Right ventricle myocardium inferior (tissue), 1 donor: Measurements from ENCODE around the gene CYP39A1. TPM values are rescaled to one million over a fixed set of nuclear protein-coding genes. Genes with fewer than 3 reads are reported as not detected.

Experiments
- ATAC-seq: fragments of 200-7000 bp; cut with Tn5 transposase; one replicate; pipeline ENCODE4 v1.9.1; 2020; ENCODE audit warnings: mild to moderate bottlenecking, moderate library complexity
- DNase-seq: peaks from one replicate; pipeline ENCODE4 v3.0.0; 2021; ENCODE audit errors: missing footprints
- intact Hi-C: fragments of 100-400 bp; cut with DNase I; formaldehyde crosslinking; loops from one replicate; pipeline ENCODE4 v1.11.0; 2022
- total RNA-seq: library from RNA; stranded (reverse); fragmentation: NEBNext Ultra II Directional; extraction: Animal tissue kit (Norgen Biotek cat#: 25700); gene quantifications from one replicate; pipeline ENCODE4 v1.2.1, GENCODE V29; 2021
- donor health status: DM: no; HTN: yes; CAD: no; lungs with severe emphysema.

CYP39A1 gene
- total RNA-seq, 1 donor from 2014 or later, result 4.8 TPM

GRCh38 chr6:46541556-46541955 lies 111.1 kb downstream of the CYP39A1 start:
- intact Hi-C loops, result no loop called here
- DNase-seq (no peak), ATAC-seq (no peak)

GRCh38 chr6:46539866-46540265 lies 112.8 kb downstream of the CYP39A1 start:
- DNase-seq (no peak), ATAC-seq (no peak)
- intact Hi-C loops, result no loop called here

DNA sequence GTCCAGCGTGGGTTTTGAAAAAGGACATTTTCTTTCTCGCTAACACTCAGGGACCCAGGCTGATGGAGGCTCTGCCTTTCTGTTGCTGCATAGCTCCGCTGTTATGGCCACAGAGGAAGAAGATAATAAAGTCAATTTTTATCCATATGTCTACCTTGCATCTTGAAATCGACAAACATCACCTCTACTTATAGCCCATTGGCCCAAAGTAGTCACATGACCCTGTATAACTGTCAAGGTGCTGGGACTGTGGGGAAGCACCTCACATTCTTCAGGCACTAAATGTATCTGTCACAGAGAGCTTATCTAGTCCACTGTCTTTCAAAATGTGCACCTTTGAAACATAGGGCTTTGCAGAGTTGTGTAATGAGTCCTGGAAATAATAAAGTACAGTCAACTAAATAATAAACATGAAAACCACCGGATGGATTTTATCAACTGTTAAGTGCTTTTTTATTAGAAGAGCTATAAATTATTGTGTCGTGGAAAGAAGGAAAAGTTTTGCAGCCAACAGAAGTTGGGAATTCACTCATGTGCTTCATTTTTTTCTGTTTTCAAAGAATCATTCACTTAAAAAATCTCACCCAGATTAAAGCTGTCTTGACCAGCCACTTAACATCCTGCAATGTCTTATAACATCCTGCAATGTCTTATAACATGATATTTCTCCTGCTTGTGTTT lies 113.7 kb downstream of the CYP39A1 start:
- DNase-seq (no peak), ATAC-seq (no peak)
- intact Hi-C loops, result no loop called here

DNA sequence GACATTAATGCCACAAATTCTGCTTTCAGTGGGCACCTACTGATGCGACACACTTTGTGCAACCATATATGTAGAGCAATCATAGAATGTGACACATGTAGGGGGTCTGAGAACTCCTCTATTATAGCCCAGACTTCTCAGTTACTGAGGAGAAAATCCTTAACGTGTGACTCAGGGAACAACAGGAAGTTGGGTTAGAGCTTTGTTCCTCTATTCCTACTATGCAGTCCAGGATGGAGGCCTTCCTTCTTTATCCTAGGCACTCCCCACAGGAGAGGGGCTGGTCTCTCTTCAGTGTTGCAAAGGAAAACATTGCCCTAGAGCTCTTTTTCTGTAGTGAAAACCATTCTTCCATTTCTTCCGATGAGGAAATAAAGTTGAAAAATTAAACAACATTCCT lies 121.7 kb downstream of the CYP39A1 start:
- no peak for ATAC-seq
- DNase-seq, result no peak
- intact Hi-C loops, result no loop called here

DNA sequence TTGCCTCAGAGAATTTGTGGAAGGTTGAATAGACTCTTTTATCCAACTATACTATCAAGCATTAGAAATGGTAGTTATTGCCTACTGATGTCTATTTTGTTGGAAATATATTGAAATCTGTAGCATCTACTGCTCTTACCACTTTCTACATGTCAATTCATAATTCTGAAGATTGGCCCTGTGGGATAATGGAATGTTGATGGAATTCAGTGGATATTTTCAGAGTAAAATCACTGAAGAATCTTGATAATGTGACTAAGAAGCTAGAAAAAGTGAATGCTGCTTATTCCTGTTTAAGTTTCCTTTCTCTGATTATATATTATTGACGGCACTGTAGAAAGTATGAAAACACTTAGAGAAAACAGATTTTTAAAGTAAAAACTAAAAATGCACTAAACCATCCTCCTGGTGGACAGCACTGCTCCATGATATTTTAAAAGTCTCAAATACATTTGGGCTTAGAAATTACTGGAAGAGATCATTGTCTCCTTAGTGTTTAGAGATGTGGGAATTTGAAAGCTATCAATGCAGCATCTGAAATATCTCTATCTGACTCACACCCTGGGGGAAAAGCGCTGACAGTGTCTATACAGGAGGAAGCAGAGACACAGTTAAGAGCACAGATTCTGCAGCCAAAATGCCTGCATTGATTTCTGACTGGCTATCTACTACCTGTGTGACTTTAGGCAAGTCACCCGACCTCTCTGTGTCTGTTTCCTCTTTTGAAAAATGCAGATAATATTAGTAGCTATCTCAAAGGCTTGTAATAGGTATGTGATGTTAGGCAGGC lies 123.5 kb downstream of the CYP39A1 start:
- intact Hi-C loops, result no loop called here
- DNase-seq, result no peak
- ATAC-seq, result no peak

DNA sequence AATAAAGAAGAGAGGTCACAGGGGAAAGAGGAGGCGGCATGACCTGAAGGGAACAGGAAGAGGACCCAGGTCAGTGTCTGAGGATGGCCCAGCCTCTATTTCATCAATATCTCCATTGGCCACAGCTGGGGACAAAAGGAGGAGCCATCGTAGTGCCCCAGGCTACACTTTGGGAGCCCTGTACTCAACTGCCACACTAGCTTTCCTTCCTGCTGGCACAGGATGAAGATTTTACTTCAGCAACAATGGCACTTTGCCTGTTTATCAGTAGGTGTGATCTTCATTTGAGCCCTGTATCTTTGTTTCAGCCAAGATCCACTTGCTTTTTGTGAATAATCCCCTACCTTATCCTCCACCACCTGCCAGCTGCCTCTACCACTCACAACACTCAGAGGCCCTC lies 126.0 kb downstream of the CYP39A1 start:
- ATAC-seq (no peak), DNase-seq (no peak)
- intact Hi-C loops, result no loop called here

- DNase-seq (no peak), ATAC-seq (no peak)
- intact Hi-C loops, result no loop called here
These were observed 127.0 kb downstream of the CYP39A1 start for GRCh38 chr6:46525583-46525982.

DNA sequence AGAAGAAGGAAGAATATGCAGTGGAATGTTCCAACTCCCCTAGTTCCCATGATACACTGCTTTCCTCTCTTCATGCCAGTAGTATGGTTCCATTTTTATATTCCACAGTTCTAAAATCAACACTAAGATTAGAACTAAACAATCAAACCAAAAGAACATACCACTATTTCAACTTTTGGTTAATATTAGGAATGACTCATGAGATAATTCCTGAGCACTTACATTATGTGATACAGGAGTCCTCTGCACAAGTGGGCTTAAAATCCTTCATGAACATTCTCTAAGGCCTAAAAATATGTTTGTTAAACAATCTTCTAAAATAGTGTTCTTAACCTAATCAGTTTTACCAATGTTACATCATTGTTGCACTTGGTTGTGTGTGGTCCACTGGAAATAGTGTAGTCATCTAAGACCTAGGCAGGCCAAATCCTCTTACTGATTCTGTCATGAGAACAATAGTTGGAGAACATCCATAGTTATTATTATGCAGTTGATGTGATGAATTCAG lies 131.1 kb downstream of the CYP39A1 start:
- ATAC-seq, result no peak
- intact Hi-C loops, result loop anchor here (5.0 kb wide), 1 partner anchor 61 kb away; no protein-coding TSS in a partner anchor
- DNase-seq, result no peak

- intact Hi-C loops, result no loop called here
- DNase-seq (no peak), ATAC-seq (no peak)
These were observed 135.4 kb downstream of the CYP39A1 start for GRCh38 chr6:46517202-46517601.

GRCh38 chr6:46513533-46513932 lies 139.1 kb downstream of the CYP39A1 start:
- intact Hi-C loops, result no loop called here
- DNase-seq, result no peak
- ATAC-seq, result peak; percentile 58

DNA sequence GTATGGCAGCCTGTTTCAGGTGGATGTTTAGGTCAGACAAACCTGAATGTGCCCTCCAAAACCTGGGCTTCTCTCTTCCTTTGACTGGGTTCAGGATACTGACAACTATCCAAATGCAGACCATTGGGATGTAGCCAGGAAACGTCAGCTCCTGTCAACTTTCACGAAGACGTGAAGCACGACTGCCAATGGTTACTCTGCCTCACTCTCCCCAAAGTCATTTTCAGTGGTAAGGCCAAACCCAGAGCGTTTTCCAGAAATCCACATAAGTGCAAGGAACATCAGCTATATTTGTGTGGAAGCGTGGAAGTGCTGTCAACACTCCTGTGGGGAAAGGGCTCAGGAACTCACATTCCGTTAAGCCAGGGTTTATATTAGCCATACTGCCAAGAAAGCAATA lies 141.3 kb downstream of the CYP39A1 start:
- peak; percentile 45 for ATAC-seq
- no peak for DNase-seq
- intact Hi-C loops, result no loop called here

- DNase-seq (no peak), ATAC-seq (peak; percentile 43)
- intact Hi-C loops, result no loop called here
These were observed 142.0 kb downstream of the CYP39A1 start for GRCh38 chr6:46510651-46511050.

DNA sequence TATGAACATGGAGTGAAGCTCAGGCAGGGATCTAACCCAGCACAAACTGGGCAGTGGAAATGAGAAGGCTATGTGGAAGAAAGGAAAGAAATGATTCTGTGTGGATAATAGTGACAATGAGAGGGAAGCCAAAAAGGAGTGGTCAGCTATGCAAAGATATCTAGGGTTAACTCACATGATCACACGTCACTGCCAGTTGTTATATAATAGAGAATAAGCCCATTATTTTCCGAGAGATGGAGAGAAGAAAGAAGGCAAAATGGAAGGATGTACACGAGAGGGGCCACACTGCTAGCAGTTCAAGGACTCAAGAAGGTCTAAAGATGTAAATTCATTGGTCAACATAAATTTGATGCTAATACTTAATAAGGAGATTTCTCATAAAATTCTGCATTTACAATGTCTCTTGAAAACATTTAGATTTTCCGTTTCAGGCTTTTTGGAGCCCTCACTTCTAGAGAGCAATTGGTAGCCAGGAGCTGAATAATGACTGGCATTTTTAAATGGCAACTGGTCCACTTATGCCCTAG lies 142.6 kb downstream of the CYP39A1 start:
- DNase-seq, result no peak
- intact Hi-C loops, result loop anchor here (5.0 kb wide), 2 partner anchors 73 to 102 kb away; no protein-coding TSS in a partner anchor
- ATAC-seq, result no peak

DNA sequence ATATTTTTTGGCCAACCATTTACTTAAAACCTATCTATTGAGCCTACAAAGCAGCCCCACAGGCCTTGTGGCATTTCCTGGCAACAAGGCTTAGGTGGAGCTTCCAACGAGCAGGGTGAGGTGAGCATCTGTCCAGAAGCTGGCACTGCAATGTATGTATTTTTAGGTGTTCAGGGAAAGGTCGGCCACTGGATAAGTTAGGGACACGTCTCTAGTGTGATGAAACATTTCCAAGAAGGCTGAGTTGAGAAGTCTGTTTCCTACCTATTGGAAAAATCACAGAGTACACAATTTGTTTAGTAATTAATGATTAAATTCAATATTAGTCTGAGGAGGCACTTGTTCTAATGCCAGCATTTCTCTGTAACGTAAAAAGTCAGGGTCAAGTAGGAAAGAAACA lies 143.6 kb downstream of the CYP39A1 start:
- no peak for DNase-seq
- peak; percentile 48 for ATAC-seq
- intact Hi-C loops, result loop anchor here (5.0 kb wide), 2 partner anchors 72 to 103 kb away; no protein-coding TSS in a partner anchor

DNA sequence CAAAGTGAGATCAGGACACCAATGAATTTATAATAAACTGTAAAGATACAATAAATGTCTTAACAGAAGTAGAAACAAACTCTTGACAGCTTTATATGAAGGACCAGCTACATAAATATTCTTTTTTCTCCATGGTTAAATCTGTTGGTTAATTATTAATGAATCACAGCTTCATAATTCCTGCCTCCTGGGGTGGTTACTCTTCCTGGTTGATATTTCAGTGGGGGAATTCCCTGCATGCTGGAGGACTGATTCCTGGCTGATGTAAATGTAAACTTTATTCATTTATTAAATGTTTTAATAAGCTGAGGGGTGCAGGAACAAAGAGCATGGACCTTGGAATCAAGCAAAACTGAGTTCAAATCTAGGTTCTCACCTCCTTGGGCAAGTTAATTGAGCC lies 145.2 kb downstream of the CYP39A1 start:
- ATAC-seq, result no peak
- DNase-seq, result no peak
- intact Hi-C loops, result loop anchor here (2.0 to 5.0 kb wide), 3 partner anchors 17 to 105 kb away; partner anchors contain the start of gene RCAN2

DNA sequence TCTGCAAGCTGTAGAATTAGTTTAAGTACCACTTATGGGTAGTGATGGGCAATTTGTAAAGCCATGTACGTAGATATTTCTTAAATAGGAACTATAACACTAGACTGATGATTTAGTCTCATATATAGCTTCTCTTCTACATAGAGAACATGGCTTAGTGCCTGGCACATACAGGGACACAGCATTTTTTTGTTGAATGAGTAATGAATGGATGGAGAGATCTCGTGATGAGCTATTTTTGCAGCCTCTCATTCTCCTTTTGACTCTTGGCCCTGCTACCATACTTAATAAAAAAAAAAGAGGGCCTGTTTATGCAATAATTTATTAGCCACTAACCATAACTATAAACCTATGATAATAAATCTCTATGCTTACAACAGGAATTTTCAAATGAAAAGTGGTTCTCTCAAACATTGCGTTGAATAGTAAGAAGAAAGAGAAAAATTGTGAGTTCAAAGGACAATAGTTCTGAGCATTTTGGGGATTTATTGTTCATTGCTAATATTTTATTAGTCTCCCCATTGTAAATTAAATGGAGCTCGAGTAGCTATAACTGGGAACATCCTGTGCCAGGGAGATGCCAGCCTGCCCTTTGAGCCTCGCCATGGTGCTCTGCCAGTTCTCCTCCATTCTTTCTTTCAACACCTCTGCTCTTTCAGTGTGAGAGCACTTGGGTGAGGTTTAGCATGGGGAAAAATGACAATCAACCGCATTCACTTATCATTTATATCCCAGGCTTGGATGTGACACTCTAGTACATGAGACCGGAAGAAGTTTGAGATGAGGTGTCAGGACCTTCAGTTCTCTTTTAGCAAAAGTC lies 146.7 kb downstream of the CYP39A1 start:
- intact Hi-C loops, result loop anchor here (2.0 to 5.0 kb wide), 3 partner anchors 15 to 106 kb away; partner anchors contain the start of gene RCAN2
- no peak for DNase-seq

GRCh38 chr6:46504242-46504641 lies 148.4 kb downstream of the CYP39A1 start:
- intact Hi-C loops, result no loop called here
- DNase-seq (no peak), ATAC-seq (no peak)

More for the DNA sequence above, 146.7 kb downstream of the CYP39A1 start:
- ATAC-seq, result peak; percentile 88

- no peak for ATAC-seq
- intact Hi-C loops, result no loop called here
- DNase-seq, result no peak
These were observed 150.0 kb downstream of the CYP39A1 start for GRCh38 chr6:46502486-46503119.
